Measurements from ENCODE around the gene DDX5. TPM values are rescaled to one million over a fixed set of nuclear protein-coding genes. Genes with fewer than 3 reads are reported as not detected.

The DDX5 gene
- total and polyA plus RNA-seq, 2 of the 13 experiments (the other 11 are each of a cell fraction or from before 2014, with no cell fraction given): 503 to 684 TPM

DNA sequence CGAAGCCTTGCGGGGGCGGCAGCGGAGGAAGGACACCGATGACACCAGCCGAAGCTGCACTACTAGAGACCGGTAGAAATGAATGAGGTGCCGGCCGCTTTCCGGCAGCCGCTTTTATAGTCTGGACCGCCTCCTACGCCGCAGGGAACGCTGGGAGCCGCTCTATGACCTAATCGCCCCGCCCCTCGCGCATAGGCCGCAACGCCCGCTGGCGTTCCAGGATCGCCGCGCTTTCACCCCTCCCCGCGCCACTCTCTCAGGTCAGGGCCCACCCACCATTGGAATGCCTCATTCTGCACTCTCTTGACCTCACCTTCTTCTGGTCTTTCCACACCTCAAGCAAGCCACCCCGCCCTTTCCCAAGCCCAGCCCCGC is at the start of gene DDX5 (continued):
- TF ChIP-seq, protein P1, sequence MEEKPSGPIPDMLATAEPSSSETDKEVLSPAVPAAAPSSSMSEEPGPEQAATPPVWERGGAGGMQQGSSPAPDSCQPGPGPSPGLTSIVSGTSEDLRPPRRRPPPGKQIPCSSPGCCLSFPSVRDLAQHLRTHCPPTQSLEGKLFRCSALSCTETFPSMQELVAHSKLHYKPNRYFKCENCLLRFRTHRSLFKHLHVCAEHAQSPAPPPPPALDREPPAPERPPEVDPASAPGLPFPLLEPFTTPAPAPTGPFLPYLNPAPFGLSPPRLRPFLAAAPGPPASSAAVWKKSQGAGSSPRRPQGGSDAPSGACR (CRISPR knock-in tag; IDR thresholded peaks at IDR 0.05): 0 out of 2 replicates have a peak, but pooled peaks have one; percentile 9
- TF ChIP-seq, protein P2, sequence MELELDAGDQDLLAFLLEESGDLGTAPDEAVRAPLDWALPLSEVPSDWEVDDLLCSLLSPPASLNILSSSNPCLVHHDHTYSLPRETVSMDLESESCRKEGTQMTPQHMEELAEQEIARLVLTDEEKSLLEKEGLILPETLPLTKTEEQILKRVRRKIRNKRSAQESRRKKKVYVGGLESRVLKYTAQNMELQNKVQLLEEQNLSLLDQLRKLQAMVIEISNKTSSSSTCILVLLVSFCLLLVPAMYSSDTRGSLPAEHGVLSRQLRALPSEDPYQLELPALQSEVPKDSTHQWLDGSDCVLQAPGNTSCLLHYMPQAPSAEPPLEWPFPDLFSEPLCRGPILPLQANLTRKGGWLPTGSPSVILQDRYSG (CRISPR knock-in tag; IDR thresholded peaks at IDR 0.05): no peak
- no peak for TF ChIP-seq PHF21A (CRISPR knock-in tag; IDR thresholded peaks at IDR 0.05)
- TF ChIP-seq, protein P3, sequence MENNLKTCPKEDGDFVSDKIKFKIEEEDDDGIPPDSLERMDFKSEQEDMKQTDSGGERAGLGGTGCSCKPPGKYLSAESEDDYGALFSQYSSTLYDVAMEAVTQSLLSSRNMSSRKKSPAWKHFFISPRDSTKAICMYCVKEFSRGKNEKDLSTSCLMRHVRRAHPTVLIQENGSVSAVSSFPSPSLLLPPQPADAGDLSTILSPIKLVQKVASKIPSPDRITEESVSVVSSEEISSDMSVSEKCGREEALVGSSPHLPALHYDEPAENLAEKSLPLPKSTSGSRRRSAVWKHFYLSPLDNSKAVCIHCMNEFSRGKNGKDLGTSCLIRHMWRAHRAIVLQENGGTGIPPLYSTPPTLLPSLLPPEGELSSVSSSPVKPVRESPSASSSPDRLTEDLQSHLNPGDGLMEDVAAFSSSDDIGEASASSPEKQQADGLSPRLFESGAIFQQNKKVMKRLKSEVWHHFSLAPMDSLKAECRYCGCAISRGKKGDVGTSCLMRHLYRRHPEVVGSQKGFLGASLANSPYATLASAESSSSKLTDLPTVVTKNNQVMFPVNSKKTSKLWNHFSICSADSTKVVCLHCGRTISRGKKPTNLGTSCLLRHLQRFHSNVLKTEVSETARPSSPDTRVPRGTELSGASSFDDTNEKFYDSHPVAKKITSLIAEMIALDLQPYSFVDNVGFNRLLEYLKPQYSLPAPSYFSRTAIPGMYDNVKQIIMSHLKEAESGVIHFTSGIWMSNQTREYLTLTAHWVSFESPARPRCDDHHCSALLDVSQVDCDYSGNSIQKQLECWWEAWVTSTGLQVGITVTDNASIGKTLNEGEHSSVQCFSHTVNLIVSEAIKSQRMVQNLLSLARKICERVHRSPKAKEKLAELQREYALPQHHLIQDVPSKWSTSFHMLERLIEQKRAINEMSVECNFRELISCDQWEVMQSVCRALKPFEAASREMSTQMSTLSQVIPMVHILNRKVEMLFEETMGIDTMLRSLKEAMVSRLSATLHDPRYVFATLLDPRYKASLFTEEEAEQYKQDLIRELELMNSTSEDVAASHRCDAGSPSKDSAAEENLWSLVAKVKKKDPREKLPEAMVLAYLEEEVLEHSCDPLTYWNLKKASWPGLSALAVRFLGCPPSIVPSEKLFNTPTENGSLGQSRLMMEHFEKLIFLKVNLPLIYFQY (CRISPR knock-in tag; IDR thresholded peaks at IDR 0.05; ENCODE audit: borderline replicate concordance): no peak
- peak; percentile 77; the same call in 1 of the 2 replicates for TF ChIP-seq KLF12 (CRISPR knock-in tag; IDR thresholded peaks at IDR 0.05; ENCODE audit: borderline replicate concordance)
- no peak for TF ChIP-seq ZNF75D (CRISPR knock-in tag; IDR thresholded peaks at IDR 0.05; ENCODE audit: borderline replicate concordance)
- no peak for TF ChIP-seq CENPT (CRISPR knock-in tag; IDR thresholded peaks at IDR 0.05; ENCODE audit: low read depth)
- TF ChIP-seq ATAD3A (CRISPR knock-in tag; IDR thresholded peaks at IDR 0.05): no peak; the same call in 1 of the 2 replicates
- TF ChIP-seq, protein P4, sequence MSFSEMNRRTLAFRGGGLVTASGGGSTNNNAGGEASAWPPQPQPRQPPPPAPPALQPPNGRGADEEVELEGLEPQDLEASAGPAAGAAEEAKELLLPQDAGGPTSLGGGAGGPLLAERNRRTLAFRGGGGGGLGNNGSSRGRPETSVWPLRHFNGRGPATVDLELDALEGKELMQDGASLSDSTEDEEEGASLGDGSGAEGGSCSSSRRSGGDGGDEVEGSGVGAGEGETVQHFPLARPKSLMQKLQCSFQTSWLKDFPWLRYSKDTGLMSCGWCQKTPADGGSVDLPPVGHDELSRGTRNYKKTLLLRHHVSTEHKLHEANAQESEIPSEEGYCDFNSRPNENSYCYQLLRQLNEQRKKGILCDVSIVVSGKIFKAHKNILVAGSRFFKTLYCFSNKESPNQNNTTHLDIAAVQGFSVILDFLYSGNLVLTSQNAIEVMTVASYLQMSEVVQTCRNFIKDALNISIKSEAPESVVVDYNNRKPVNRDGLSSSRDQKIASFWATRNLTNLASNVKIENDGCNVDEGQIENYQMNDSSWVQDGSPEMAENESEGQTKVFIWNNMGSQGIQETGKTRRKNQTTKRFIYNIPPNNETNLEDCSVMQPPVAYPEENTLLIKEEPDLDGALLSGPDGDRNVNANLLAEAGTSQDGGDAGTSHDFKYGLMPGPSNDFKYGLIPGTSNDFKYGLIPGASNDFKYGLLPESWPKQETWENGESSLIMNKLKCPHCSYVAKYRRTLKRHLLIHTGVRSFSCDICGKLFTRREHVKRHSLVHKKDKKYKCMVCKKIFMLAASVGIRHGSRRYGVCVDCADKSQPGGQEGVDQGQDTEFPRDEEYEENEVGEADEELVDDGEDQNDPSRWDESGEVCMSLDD (CRISPR knock-in tag; IDR thresholded peaks at IDR 0.05; ENCODE audit: borderline replicate concordance): no peak
- no peak for TF ChIP-seq RNF2 (conservative IDR thresholded peaks at IDR 0.05; ENCODE audit: low read depth)
- no peak for TF ChIP-seq ZNF432 (CRISPR knock-in tag; IDR thresholded peaks at IDR 0.05; ENCODE audit: borderline replicate concordance)
- no peak for TF ChIP-seq POGZ (CRISPR knock-in tag; IDR thresholded peaks at IDR 0.05)
- TF ChIP-seq TSC22D2 (CRISPR knock-in tag; IDR thresholded peaks at IDR 0.05; ENCODE audit: borderline replicate concordance): no peak
- no peak; the same call in 1 of the 2 replicates for TF ChIP-seq AKAP8 (CRISPR knock-in tag; IDR thresholded peaks at IDR 0.05)
- no peak for TF ChIP-seq MAF1 (CRISPR knock-in tag; IDR thresholded peaks at IDR 0.05; ENCODE audit: borderline replicate concordance)
- peak; percentile 98 for TF ChIP-seq SIN3A (IDR thresholded peaks at IDR 0.05; ENCODE audit: borderline replicate concordance, low read depth, low read length)
- TF ChIP-seq, protein P5, sequence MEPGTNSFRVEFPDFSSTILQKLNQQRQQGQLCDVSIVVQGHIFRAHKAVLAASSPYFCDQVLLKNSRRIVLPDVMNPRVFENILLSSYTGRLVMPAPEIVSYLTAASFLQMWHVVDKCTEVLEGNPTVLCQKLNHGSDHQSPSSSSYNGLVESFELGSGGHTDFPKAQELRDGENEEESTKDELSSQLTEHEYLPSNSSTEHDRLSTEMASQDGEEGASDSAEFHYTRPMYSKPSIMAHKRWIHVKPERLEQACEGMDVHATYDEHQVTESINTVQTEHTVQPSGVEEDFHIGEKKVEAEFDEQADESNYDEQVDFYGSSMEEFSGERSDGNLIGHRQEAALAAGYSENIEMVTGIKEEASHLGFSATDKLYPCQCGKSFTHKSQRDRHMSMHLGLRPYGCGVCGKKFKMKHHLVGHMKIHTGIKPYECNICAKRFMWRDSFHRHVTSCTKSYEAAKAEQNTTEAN (CRISPR knock-in tag; conservative IDR thresholded peaks at IDR 0.05): no peak; the same call in none of the 2 replicates

Data from HepG2 (cell line).